Mucosa of descending colon (tissue), 3 donors: ENCODE results near the gene NPEPL1. TPM values are rescaled to one million over a fixed set of nuclear protein-coding genes. Genes with fewer than 3 reads are reported as not detected.
"Not testable (repeated sequence)": the region's sequence is repeated elsewhere in the genome, so short reads cannot be mapped to it uniquely, and the experiment has no call there.

Source experiments
- ATAC-seq: fragments of 200-7000 bp; cut with Tn5 transposase; one replicate; pipeline ENCODE4 v1.9.1; 2020; ENCODE audit warnings: mild to moderate bottlenecking, moderate library complexity
- DNase-seq, 3 donors: peaks; one replicate each; pipeline ENCODE4 v3.0.0-alpha.2; 2020
- H3K36me3 ChIP-seq: fragments of 200-600 bp; one replicate; pipeline ENCODE4 v1.8.0; 2021; ENCODE audit warnings: low read depth, mild to moderate bottlenecking
- H3K4me1 ChIP-seq: fragments of 200-600 bp; one replicate; pipeline ENCODE4 v1.8.0; 2021; ENCODE audit warnings: low read depth, mild to moderate bottlenecking
- H3K4me3 ChIP-seq: fragments of 200-600 bp; one replicate; pipeline ENCODE4 v1.8.0; 2021; ENCODE audit warnings: mild to moderate bottlenecking
- H3K9me3 ChIP-seq: fragments of 200-600 bp; one replicate; pipeline ENCODE4 v1.8.0; 2021; ENCODE audit warnings: mild to moderate bottlenecking
- intact Hi-C, 2 donors: fragments of 100-400 bp; cut with DNase I in 1 of 2; cut with micrococcal nuclease in 1 of 2; formaldehyde crosslinking; loops; one replicate each; pipeline versions ENCODE4 v1.11.0 to v1.11.1; 2022; cut with DNase I, micrococcal nuclease
- total RNA-seq, 3 donors: library from RNA; stranded (reverse); fragmentation: NEBNext Ultra II Directional in 2 of 3; extraction: Animal tissue kit (Norgen Biotek cat#: 25700) in 2 of 3; gene quantifications; one replicate each; pipeline versions ENCODE4 v1.2.1 to v1.2.4, GENCODE V29; 2021 to 2023
- TF ChIP-seq, protein P1 (sequence below): fragments of 200-600 bp; IDR thresholded peaks from one replicate; pipeline ENCODE4 v1.8.0; 2022; ENCODE audit warnings: antibody characterized with exemption, mild to moderate bottlenecking
- donor health status: DM: no; HTN: no; CAD: no; lungs with moderate emphysema.
- donor health status: DM: no; HTN: no; CAD: no.
- donor health status: DM: no; HTN: yes; CAD: no.

The NPEPL1 gene
- total RNA-seq, 3 donors from 2014 or later: 26.8 to 41.6 (median 30.8) TPM

DNA sequence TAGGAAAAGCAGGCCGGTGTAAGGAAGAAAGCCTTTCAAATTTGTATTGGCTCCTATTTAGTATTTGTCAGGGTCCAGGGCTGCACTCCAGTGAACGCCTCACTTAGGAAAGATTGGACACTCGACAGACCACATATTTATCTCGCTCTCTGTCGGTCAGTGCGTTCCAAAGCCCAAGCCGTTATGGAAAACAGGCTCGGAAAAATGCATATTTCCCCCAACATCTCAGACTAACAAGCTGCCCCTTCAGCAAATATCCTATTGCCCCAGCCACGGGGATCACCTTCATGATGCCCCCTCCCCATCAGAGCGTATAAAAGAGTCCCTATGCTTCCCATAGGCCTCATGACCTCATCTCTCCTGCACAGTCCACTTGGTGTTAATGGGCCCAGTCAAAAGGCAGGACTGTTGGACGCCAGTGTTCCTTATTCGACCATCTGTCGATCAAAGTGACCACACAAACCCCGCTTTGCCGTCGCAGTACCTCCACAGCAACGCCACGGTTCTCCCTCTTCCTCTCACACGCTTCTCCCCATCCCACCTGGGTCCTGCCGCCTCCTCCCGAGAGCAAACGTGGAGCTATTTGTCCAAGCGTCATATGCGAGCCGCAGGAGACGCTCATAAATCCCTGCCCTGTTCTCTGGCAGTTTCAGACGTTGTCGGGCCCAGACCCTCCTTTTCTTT, 63.3 kb downstream of the NPEPL1 start:
- DNase-seq (no peak), ATAC-seq (no peak)
- intact Hi-C loops: no loop called here
- TF ChIP-seq, protein P1, sequence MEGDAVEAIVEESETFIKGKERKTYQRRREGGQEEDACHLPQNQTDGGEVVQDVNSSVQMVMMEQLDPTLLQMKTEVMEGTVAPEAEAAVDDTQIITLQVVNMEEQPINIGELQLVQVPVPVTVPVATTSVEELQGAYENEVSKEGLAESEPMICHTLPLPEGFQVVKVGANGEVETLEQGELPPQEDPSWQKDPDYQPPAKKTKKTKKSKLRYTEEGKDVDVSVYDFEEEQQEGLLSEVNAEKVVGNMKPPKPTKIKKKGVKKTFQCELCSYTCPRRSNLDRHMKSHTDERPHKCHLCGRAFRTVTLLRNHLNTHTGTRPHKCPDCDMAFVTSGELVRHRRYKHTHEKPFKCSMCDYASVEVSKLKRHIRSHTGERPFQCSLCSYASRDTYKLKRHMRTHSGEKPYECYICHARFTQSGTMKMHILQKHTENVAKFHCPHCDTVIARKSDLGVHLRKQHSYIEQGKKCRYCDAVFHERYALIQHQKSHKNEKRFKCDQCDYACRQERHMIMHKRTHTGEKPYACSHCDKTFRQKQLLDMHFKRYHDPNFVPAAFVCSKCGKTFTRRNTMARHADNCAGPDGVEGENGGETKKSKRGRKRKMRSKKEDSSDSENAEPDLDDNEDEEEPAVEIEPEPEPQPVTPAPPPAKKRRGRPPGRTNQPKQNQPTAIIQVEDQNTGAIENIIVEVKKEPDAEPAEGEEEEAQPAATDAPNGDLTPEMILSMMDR: no peak
- no peak overlapping the region for H3K4me3 ChIP-seq
- H3K9me3 ChIP-seq: no peaks in the 10 kb centered on the region
- H3K4me1 ChIP-seq: no peaks in the 10 kb centered on the region
- H3K36me3 ChIP-seq: no peaks in the 10 kb centered on the region

DNA sequence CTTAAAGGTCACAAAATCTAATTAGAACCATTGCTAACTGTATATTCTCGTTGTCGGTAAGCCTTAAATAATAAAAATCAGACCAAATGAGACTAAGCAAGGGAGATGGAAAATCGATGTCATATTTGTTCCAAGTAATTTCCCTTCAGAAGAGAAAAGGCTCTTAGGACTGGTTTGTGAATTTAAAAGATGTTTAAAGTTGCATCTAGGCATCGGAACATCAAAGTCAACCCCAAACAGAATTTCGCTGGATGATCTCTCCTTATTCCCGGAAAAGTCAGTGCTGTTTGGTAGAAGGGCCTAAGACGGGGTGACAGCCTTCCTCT, 63.8 kb downstream of the NPEPL1 start:
- Histone ChIP-seq H3K9me3 (no peaks in the 10 kb centered on the region), H3K4me1 (no peaks in the 10 kb centered on the region), H3K4me3 (no peak overlapping the region), H3K36me3 (no peaks in the 10 kb centered on the region)
- TF ChIP-seq, protein P1: no peak
- ATAC-seq (no peak), DNase-seq (no peak)
- intact Hi-C loops: no loop called here

DNA sequence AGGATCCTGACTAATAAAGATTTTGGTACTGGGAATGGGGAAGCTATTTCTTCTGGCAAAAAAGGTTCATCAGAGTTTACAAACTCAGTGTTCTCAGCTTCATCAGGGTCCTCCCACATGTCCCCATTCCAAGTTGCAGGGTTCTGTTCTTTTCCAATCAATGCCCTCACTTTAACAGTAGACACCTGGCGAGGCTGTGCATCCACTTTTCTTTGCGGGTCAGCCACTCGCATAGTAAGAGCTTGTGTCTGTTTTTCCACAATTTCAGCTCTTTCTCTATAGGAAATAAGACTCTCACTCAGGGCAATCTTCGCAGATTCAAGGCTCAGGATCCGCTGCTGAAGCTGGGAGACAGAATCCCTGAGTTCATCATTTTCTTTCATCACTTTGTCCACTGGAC, 65.0 kb downstream of the NPEPL1 start:
- H3K9me3 ChIP-seq, DNase-seq, H3K36me3 ChIP-seq, intact Hi-C loops, H3K4me1 ChIP-seq, ATAC-seq, H3K4me3 ChIP-seq: not testable (repeated sequence)

DNA sequence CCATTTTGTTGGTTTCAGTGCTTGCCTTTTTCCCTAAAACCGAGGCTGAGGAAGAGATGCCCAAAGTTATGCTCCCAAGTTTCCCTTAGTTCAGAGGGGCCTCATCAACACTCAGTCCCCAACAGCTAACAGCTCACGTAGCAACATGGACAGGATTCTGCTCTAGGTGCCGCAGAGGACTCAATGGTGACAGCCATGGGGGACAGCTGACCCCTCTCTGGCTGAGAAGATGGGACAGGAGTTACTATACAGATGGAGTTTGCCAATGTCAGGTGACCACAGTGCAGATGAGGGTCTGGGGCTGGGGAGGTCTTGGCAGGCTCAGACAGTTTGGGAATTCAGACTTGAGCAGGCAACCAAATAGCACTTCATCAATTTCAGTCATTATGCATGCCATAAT, 67.3 kb downstream of the NPEPL1 start:
- intact Hi-C loops: no loop called here
- Histone ChIP-seq H3K36me3 (no peaks in the 10 kb centered on the region), H3K4me3 (no peak overlapping the region), H3K4me1 (no peaks in the 10 kb centered on the region), H3K9me3 (no peaks in the 10 kb centered on the region)
- TF ChIP-seq, protein P1: no peak
- no peak for DNase-seq
- ATAC-seq: no peak

DNA sequence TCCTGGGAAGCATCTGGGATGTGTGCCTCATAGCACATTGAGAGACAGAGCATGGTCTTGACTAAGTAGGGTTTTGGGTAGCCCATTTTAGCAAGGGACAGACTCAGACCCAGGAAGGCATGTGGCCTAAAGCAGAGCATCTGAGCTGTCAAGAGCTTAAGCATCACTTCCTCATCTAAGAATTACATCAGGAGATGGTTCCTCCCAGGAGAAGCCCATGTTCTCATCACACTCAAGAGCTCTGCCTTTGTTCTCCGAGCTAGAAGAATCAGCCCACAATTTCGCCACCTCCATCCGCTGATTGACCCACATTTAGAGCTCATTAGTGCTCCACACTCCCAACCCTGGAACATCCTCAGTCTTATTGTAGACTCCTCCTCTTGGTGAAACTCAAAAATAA, 68.3 kb downstream of the NPEPL1 start:
- intact Hi-C loops: no loop called here
- H3K4me3 ChIP-seq: no peak overlapping the region
- ATAC-seq (no peak), DNase-seq (no peak)
- TF ChIP-seq, protein P1: no peak
- no peaks in the 10 kb centered on the region for H3K4me1 ChIP-seq
- H3K9me3 ChIP-seq: no peaks in the 10 kb centered on the region
- H3K36me3 ChIP-seq: no peaks in the 10 kb centered on the region

DNA sequence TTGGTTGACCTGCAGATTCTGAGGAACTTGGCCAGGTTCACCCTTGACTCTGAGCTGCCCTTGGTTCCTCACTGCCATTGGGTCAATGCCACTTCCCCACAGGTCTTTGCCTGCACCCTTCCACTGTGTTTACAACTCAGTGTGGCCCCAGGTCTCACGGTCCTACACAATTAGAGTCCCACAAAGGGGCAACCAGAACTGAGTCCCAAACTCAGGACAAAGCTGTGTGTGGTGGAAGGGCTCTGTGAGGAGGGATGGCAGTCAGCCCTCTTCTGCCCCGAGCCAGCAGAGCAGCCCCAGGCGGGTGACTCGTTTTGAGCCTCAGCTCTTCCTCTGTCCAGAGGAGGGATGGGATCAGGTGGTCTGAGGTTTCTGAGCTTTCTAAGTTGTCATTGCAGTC, 69.5 kb downstream of the NPEPL1 start:
- no peak for DNase-seq
- Histone ChIP-seq H3K4me1 (no peaks in the 10 kb centered on the region), H3K9me3 (no peaks in the 10 kb centered on the region), H3K4me3 (no peak overlapping the region), H3K36me3 (no peaks in the 10 kb centered on the region)
- ATAC-seq: no peak
- TF ChIP-seq, protein P1: no peak
- intact Hi-C loops: no loop called here
